ENCODE measurements around the gene PLXNC1.

The PLXNC1 gene

GRCh38 chr12:94147991-94148738 is at the start of gene PLXNC1:
Gene PLXNC1 (plus strand): TSS chr12:94148577. CDS start chr12:94148972, 395 bp downstream.
- DNase-seq (ENCODE audit: low read depth in 2 of 2) = peak in 1 of 2 donors; percentile 39

GRCh38 chr12:94099191-94099590 is 49.2 kb upstream of the PLXNC1 start:
- no peak for DNase-seq (ENCODE audit: low read depth in 2 of 2)

DNA sequence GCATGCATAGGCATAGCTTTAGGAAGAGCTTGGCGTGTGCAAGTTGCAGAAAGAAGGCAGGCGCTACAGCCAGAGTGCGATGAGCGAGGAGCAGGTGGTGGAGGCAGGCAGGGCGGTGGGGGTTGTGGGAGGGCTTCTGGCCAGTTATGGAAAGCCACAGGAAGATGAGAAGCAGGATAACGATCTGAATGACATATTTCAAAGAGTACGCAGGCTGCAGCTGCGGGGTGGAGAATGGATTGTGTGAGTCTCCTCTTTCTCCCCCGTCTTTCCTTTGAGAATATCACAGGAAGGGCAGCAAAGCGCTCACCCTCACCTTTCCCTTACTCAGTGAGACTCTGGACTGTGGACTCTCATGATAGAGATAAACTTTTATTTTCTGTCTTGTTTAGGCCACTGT is 48.7 kb upstream of the PLXNC1 start:
- no peak for DNase-seq (ENCODE audit: low read depth in 2 of 2)

- DNase-seq (ENCODE audit: low read depth in 2 of 2) = no peak
These were observed 48.2 kb upstream of the PLXNC1 start for GRCh38 chr12:94100211-94100627.

GRCh38 chr12:94100990-94101737 is 47.2 kb upstream of the PLXNC1 start:
- peak; percentile 50 to 69 for DNase-seq (ENCODE audit: low read depth in 2 of 2)

DNA sequence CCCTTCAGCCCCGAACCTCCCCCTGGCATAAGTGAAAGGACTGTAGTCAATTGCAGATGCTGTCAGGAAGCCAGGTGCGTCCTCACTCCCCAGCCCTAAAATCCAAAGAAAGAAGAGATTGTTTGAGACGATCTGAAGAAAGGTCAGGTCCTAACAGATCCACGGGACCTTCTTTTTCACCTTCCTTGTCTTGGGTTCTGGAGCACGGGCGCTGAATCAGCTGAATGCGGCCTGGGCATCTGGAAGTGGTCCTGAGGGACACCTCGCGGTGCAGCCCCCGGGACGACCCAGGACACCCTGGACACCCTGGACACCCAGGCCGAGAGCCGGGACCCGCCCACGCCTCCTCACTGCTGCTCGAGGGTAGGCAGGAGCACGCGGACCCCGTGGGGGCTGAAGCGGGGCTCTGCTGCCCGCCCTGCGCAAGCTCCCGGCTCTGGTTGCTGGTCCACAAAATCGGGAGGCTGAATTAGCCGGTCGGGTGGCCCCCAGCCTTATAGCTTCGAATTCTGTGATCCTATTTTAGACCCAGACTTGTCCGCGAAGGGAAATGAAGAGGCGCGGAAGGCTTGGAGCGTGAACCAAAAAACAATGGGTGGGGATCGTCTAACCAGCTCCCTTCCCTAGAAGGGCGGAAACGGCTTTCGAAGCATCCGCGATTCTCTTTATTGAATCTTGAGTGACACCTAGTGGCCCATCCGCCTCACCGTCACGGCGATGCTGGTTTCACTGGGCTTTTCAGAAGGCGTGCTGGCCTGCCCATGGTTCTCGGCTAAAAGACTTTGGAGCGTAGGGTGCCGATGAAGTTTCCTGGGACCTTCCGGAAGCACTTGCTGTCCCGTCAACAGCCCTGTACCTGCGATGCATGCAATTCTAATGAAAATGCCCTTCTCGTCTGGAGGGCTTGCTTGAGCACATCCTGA is 46.4 kb upstream of the PLXNC1 start:
- peak; percentile 63 to 64 for DNase-seq (ENCODE audit: low read depth in 2 of 2)

- no peak for DNase-seq (ENCODE audit: low read depth in 2 of 2)
These were observed 44.4 kb upstream of the PLXNC1 start for GRCh38 chr12:94103986-94104385.

DNA sequence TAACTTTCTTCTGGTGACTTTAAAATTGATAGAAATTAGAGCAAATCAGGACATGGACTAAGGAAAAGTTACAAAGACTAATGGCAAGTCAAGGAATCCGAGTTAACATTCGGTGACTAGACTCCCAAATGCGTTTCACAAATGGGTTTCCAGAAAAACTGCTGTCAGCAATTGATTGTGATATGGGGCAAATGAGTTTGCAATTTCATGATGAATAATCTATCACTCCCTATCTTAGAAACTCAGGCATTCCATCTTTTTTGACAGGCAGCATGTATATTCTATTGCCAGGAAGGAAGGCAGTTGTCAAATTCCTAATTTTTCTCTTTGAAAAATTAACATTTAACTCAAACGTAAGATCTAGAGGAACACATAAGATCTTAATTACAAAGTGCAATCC is 40.5 kb upstream of the PLXNC1 start:
- DNase-seq (ENCODE audit: low read depth in 2 of 2) = no peak

GRCh38 chr12:94109160-94109559 is 39.2 kb upstream of the PLXNC1 start:
- peak in 1 of 2 donors; percentile 28 for DNase-seq (ENCODE audit: low read depth in 2 of 2)

GRCh38 chr12:94110258-94110657 is 38.1 kb upstream of the PLXNC1 start:
- DNase-seq (ENCODE audit: low read depth in 2 of 2) = no peak

DNA sequence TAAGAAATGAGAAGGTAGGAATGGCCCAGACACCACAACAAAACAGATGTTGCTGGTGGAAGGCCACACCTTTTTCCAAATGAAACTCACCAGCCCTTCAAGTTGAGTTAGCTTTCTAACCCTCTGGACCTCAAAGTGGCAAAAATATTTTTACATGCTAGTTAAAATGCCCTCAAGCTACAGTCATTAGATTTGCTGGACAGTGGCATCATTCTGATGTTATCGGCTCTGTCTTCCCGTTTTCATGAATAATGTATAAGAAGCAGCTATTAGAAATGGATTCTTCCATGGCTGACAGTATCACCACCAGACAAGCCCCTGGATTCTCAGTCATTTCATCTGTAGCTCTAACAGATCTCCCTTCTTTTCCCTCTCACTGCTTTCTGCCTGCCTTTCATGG is 37.1 kb upstream of the PLXNC1 start:
- DNase-seq (ENCODE audit: low read depth in 2 of 2) = no peak

- no peak for DNase-seq (ENCODE audit: low read depth in 2 of 2)
These were observed 36.3 kb upstream of the PLXNC1 start for GRCh38 chr12:94112121-94112520.

GRCh38 chr12:94114166-94114565 is 34.2 kb upstream of the PLXNC1 start:
- no peak for DNase-seq (ENCODE audit: low read depth in 2 of 2)

- no peak for DNase-seq (ENCODE audit: low read depth in 2 of 2)
These were observed 32.2 kb upstream of the PLXNC1 start for GRCh38 chr12:94116191-94116590.

DNA sequence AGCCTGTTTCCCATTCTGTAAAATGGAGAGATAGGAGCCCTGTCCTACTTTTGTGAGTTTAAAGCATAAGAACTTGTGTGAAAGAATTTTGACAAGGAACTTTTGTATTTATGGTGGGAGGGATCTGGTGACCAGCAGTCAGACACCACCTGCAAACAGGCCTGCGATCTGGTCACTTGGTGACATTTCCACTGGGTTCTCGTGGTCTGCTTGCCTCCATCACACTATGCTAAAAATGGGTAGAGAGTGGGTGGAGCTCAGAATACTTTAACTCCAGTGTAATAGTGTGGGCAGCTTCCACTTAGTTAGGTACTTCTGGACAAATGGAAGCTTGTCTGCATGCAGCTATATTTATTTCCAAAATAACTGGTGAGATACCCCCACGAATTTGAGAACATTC is 26.5 kb upstream of the PLXNC1 start:
- no peak for DNase-seq (ENCODE audit: low read depth in 2 of 2)

DNA sequence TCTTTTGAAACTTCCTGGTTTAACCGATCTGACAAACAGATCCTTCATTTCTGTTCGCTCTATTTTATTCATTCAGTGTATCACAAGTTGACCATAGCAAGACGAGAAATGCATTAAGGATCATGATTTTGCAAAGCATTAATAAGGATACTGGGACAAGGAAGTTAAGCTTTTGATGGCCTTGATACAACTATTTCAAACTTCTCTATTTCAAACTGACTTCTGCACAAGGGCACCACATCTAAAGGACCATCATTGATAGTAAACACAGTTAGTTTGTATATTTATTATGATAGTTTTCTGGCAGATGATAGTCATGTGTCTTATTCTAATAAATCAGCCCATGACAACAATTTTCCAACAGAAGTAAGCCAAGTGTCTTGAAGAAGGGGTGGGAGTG is 25.8 kb upstream of the PLXNC1 start:
- DNase-seq (ENCODE audit: low read depth in 2 of 2) = no peak

DNA sequence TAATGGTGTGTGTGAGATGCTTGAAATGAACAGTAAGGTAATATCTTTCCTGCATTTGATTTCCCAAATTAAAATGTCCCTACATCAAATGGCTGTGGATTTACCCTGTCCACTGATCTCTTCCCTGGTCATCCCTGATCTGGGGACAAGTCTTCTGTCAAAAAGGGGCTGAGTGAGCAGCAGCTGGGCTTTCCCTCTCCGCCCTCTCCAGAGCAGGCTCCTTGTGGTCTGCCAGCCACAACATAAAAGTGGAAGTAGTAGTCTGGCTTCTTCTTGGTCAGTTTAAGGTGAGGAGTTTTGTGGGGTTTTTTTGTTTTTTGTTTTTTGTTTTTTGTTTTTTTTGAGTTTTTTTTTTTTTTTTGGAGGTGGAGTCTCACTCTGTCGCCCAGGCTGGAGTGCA is 25.2 kb upstream of the PLXNC1 start:
- no peak for DNase-seq (ENCODE audit: low read depth in 2 of 2)

GRCh38 chr12:94126067-94126466 is 22.3 kb upstream of the PLXNC1 start:
- no peak for DNase-seq (ENCODE audit: low read depth in 2 of 2)

- no peak for DNase-seq (ENCODE audit: low read depth in 2 of 2)
These were observed 20.9 kb upstream of the PLXNC1 start for GRCh38 chr12:94127239-94128131.

GRCh38 chr12:94128280-94128679 is 20.1 kb upstream of the PLXNC1 start:
- no peak for DNase-seq (ENCODE audit: low read depth in 2 of 2)
